ENCODE measurements around the gene NCF2.
"Not testable (repeated sequence)": the region's sequence is repeated elsewhere in the genome, so short reads cannot be mapped to it uniquely, and the experiment has no call there.

The NCF2 gene

GRCh38 chr1:183626236-183626635 lies 36.0 kb upstream of the NCF2 start:
- CTCF ChIA-PET = interaction anchor here (0.8 to 2.0 kb wide), 5 partner anchors 78 to 344 kb away, joined by 3 to 11 read pairs (median 3); no protein-coding TSS in a partner anchor
- H3K27me3 ChIP-seq (replicated peaks in 2 of 5; ENCODE audit: control insufficient read depth in 4 of 5, insufficient read depth in 5 of 5, low read length in 4 of 5); POLR2A ChIA-PET; DNase-seq; H3K9me3 ChIP-seq (ENCODE audit: control extremely low read depth in 1 of 5, control insufficient read depth in 4 of 5, insufficient read depth in 2 of 5, low read depth in 1 of 5, low read length in 4 of 5); H3K27ac ChIP-seq (ENCODE audit: insufficient read depth in 1 of 2, low read depth in 1 of 2, low read length in 2 of 2, poor library complexity in 1 of 2, severe bottlenecking in 2 of 2); H3K4me3 ChIP-seq (ENCODE audit: control insufficient read depth in 1 of 7, extremely low read depth in 1 of 7, insufficient read depth in 4 of 7, low read depth in 2 of 7, low read length in 6 of 7): not testable (repeated sequence)
- H3K4me1 ChIP-seq (ENCODE audit: control extremely low read depth in 1 of 4, control insufficient read depth in 4 of 4, insufficient read depth in 4 of 4, low read length in 3 of 4) = peaks cover 5 to 15% (median 8%) of the 10 kb centered on the region in 4 experiments
- WGBS (ENCODE audit: insufficient coverage) = no CpG with 5 or more reads among the region's 3 CpGs
- peaks cover 16 to 44% (median 36%) of the 10 kb centered on the region in 4 experiments for H3K36me3 ChIP-seq (ENCODE audit: control insufficient read depth in 4 of 4, insufficient read depth in 4 of 4, low read length in 3 of 4)

- WGBS (ENCODE audit: insufficient coverage) = 89% methylated on average over 8 of the region's 10 CpGs
- Histone ChIP-seq H3K9me3 (ENCODE audit: control extremely low read depth in 1 of 5, control insufficient read depth in 4 of 5, insufficient read depth in 2 of 5, low read depth in 1 of 5, low read length in 4 of 5) (no peaks in the 10 kb centered on the region), H3K27me3 (replicated peaks in 2 of 5; ENCODE audit: control insufficient read depth in 4 of 5, insufficient read depth in 5 of 5, low read length in 4 of 5) (no peaks in the 10 kb centered on the region), H3K4me3 (ENCODE audit: control insufficient read depth in 1 of 7, extremely low read depth in 1 of 7, insufficient read depth in 4 of 7, low read depth in 2 of 7, low read length in 6 of 7) (no peak overlapping the region), H3K27ac (ENCODE audit: insufficient read depth in 1 of 2, low read depth in 1 of 2, low read length in 2 of 2, poor library complexity in 1 of 2, severe bottlenecking in 2 of 2) (no peak overlapping the region), H3K4me1 (ENCODE audit: control extremely low read depth in 1 of 4, control insufficient read depth in 4 of 4, insufficient read depth in 4 of 4, low read length in 3 of 4) (peaks cover 2 to 15% (median 7%) of the 10 kb centered on the region in 4 experiments), H3K36me3 (ENCODE audit: control insufficient read depth in 4 of 4, insufficient read depth in 4 of 4, low read length in 3 of 4) (peaks cover 5 to 20% (median 14%) of the 10 kb centered on the region in 4 experiments)
- DNase-seq = peak; percentile 78 to 85 (median 83)
- ChIA-PET CTCF (interaction anchor here (0.6 to 1.8 kb wide), 18 partner anchors 9 to 342 kb away, joined by 3 to 6 read pairs (median 3); no protein-coding TSS in a partner anchor), POLR2A (no interaction called here)
These were observed 32.9 kb upstream of the NCF2 start for GRCh38 chr1:183622884-183623785.

- no peak overlapping the region for H3K4me3 ChIP-seq (ENCODE audit: control insufficient read depth in 1 of 7, extremely low read depth in 1 of 7, insufficient read depth in 4 of 7, low read depth in 2 of 7, low read length in 6 of 7)
- DNase-seq = peak in 2 of 3 donors; percentile 39 to 57
- H3K27ac ChIP-seq (ENCODE audit: insufficient read depth in 1 of 2, low read depth in 1 of 2, low read length in 2 of 2, poor library complexity in 1 of 2, severe bottlenecking in 2 of 2) = no peak overlapping the region
- WGBS (ENCODE audit: insufficient coverage) = no CpG with 5 or more reads among the region's 1 CpG
- ChIA-PET CTCF (interaction anchor here (0.7 to 1.2 kb wide), 5 partner anchors 10 to 338 kb away, joined by 3 to 4 read pairs (median 4); no protein-coding TSS in a partner anchor), POLR2A (no interaction called here)
- H3K4me1 ChIP-seq (ENCODE audit: control extremely low read depth in 1 of 4, control insufficient read depth in 4 of 4, insufficient read depth in 4 of 4, low read length in 3 of 4) = peaks cover 2 to 15% (median 7%) of the 10 kb centered on the region in 4 experiments
- no peaks in the 10 kb centered on the region for H3K27me3 ChIP-seq (replicated peaks in 2 of 5; ENCODE audit: control insufficient read depth in 4 of 5, insufficient read depth in 5 of 5, low read length in 4 of 5)
- H3K36me3 ChIP-seq (ENCODE audit: control insufficient read depth in 4 of 4, insufficient read depth in 4 of 4, low read length in 3 of 4) = peaks cover 5 to 18% (median 9%) of the 10 kb centered on the region in 4 experiments
- H3K9me3 ChIP-seq (ENCODE audit: control extremely low read depth in 1 of 5, control insufficient read depth in 4 of 5, insufficient read depth in 2 of 5, low read depth in 1 of 5, low read length in 4 of 5) = no peaks in the 10 kb centered on the region
These were observed 31.8 kb upstream of the NCF2 start for GRCh38 chr1:183622013-183622412.

- Histone ChIP-seq H3K27me3 (replicated peaks in 2 of 5; ENCODE audit: control insufficient read depth in 4 of 5, insufficient read depth in 5 of 5, low read length in 4 of 5) (no peaks in the 10 kb centered on the region), H3K4me1 (ENCODE audit: control extremely low read depth in 1 of 4, control insufficient read depth in 4 of 4, insufficient read depth in 4 of 4, low read length in 3 of 4) (peaks cover 2 to 15% (median 6%) of the 10 kb centered on the region in 4 experiments), H3K36me3 (ENCODE audit: control insufficient read depth in 4 of 4, insufficient read depth in 4 of 4, low read length in 3 of 4) (peaks cover 0 to 9% (median 4%) of the 10 kb centered on the region in 4 experiments), H3K4me3 (ENCODE audit: control insufficient read depth in 1 of 7, extremely low read depth in 1 of 7, insufficient read depth in 4 of 7, low read depth in 2 of 7, low read length in 6 of 7) (no peak overlapping the region), H3K9me3 (ENCODE audit: control extremely low read depth in 1 of 5, control insufficient read depth in 4 of 5, insufficient read depth in 2 of 5, low read depth in 1 of 5, low read length in 4 of 5) (no peaks in the 10 kb centered on the region), H3K27ac (ENCODE audit: insufficient read depth in 1 of 2, low read depth in 1 of 2, low read length in 2 of 2, poor library complexity in 1 of 2, severe bottlenecking in 2 of 2) (no peak overlapping the region)
- CTCF ChIA-PET = interaction anchor here (0.8 to 1.0 kb wide), 2 partner anchors 178 to 339 kb away, joined by 3 read pairs; no protein-coding TSS in a partner anchor
- no peak for DNase-seq
- no CpG with 5 or more reads among the region's 2 CpGs for WGBS (ENCODE audit: insufficient coverage)
- POLR2A ChIA-PET = no interaction called here
These were observed 30.1 kb upstream of the NCF2 start for GRCh38 chr1:183620311-183620710.

- H3K9me3 ChIP-seq (ENCODE audit: control extremely low read depth in 1 of 5, control insufficient read depth in 4 of 5, insufficient read depth in 2 of 5, low read depth in 1 of 5, low read length in 4 of 5) = no peaks in the 10 kb centered on the region
- H3K36me3 ChIP-seq (ENCODE audit: control insufficient read depth in 4 of 4, insufficient read depth in 4 of 4, low read length in 3 of 4) = peaks cover 0 to 4% (median 1%) of the 10 kb centered on the region in 4 experiments
- CTCF ChIA-PET = interaction anchor here (0.7 to 1.0 kb wide), 3 partner anchors 151 to 338 kb away, joined by 3 read pairs; no protein-coding TSS in a partner anchor
- H3K4me3 ChIP-seq (ENCODE audit: control insufficient read depth in 1 of 7, extremely low read depth in 1 of 7, insufficient read depth in 4 of 7, low read depth in 2 of 7, low read length in 6 of 7) = no peak overlapping the region
- POLR2A ChIA-PET = no interaction called here
- H3K4me1 ChIP-seq (ENCODE audit: control extremely low read depth in 1 of 4, control insufficient read depth in 4 of 4, insufficient read depth in 4 of 4, low read length in 3 of 4) = peaks cover 2 to 15% (median 6%) of the 10 kb centered on the region in 4 experiments
- no peak overlapping the region for H3K27ac ChIP-seq (ENCODE audit: insufficient read depth in 1 of 2, low read depth in 1 of 2, low read length in 2 of 2, poor library complexity in 1 of 2, severe bottlenecking in 2 of 2)
- no peaks in the 10 kb centered on the region for H3K27me3 ChIP-seq (replicated peaks in 2 of 5; ENCODE audit: control insufficient read depth in 4 of 5, insufficient read depth in 5 of 5, low read length in 4 of 5)
- WGBS (ENCODE audit: insufficient coverage) = 100% methylated on average over 1 of the region's 1 CpG
- DNase-seq = no peak
These were observed 29.5 kb upstream of the NCF2 start for GRCh38 chr1:183619781-183620180.

GRCh38 chr1:183618202-183618601 lies 27.9 kb upstream of the NCF2 start:
- POLR2A ChIA-PET; DNase-seq; H3K4me3 ChIP-seq (ENCODE audit: control insufficient read depth in 1 of 7, extremely low read depth in 1 of 7, insufficient read depth in 4 of 7, low read depth in 2 of 7, low read length in 6 of 7); H3K27ac ChIP-seq (ENCODE audit: insufficient read depth in 1 of 2, low read depth in 1 of 2, low read length in 2 of 2, poor library complexity in 1 of 2, severe bottlenecking in 2 of 2); H3K9me3 ChIP-seq (ENCODE audit: control extremely low read depth in 1 of 5, control insufficient read depth in 4 of 5, insufficient read depth in 2 of 5, low read depth in 1 of 5, low read length in 4 of 5); H3K36me3 ChIP-seq (ENCODE audit: control insufficient read depth in 4 of 4, insufficient read depth in 4 of 4, low read length in 3 of 4); CTCF ChIA-PET; H3K27me3 ChIP-seq (replicated peaks in 2 of 5; ENCODE audit: control insufficient read depth in 4 of 5, insufficient read depth in 5 of 5, low read length in 4 of 5): not testable (repeated sequence)
- H3K4me1 ChIP-seq (ENCODE audit: control extremely low read depth in 1 of 4, control insufficient read depth in 4 of 4, insufficient read depth in 4 of 4, low read length in 3 of 4) = peaks cover 2 to 15% (median 6%) of the 10 kb centered on the region in 4 experiments
- no CpG with 5 or more reads among the region's 5 CpGs for WGBS (ENCODE audit: insufficient coverage)

GRCh38 chr1:183612975-183613374 lies 22.7 kb upstream of the NCF2 start:
- H3K36me3 ChIP-seq (ENCODE audit: control insufficient read depth in 4 of 4, insufficient read depth in 4 of 4, low read length in 3 of 4); DNase-seq; H3K27ac ChIP-seq (ENCODE audit: insufficient read depth in 1 of 2, low read depth in 1 of 2, low read length in 2 of 2, poor library complexity in 1 of 2, severe bottlenecking in 2 of 2); H3K4me3 ChIP-seq (ENCODE audit: control insufficient read depth in 1 of 7, extremely low read depth in 1 of 7, insufficient read depth in 4 of 7, low read depth in 2 of 7, low read length in 6 of 7); H3K9me3 ChIP-seq (ENCODE audit: control extremely low read depth in 1 of 5, control insufficient read depth in 4 of 5, insufficient read depth in 2 of 5, low read depth in 1 of 5, low read length in 4 of 5); H3K27me3 ChIP-seq (replicated peaks in 2 of 5; ENCODE audit: control insufficient read depth in 4 of 5, insufficient read depth in 5 of 5, low read length in 4 of 5); CTCF ChIA-PET; H3K4me1 ChIP-seq (ENCODE audit: control extremely low read depth in 1 of 4, control insufficient read depth in 4 of 4, insufficient read depth in 4 of 4, low read length in 3 of 4): not testable (repeated sequence)
- POLR2A ChIA-PET = interaction anchor here (0.6 kb wide), 1 partner anchor 179 kb away, joined by 3 read pairs; no protein-coding TSS in a partner anchor
- no CpG with 5 or more reads among the region's 3 CpGs for WGBS (ENCODE audit: insufficient coverage)
